Rectal smooth muscle tissue (tissue), 1 donor: ENCODE measurements around the gene TTC34.

Source experiments
- H3K27ac ChIP-seq: one replicate; pipeline ENCODE4 v1.7.0; 2013; ENCODE audit warnings: low read depth, low read length, inconsistent platforms
- H3K27me3 ChIP-seq: one replicate; pipeline ENCODE4 v1.7.0; 2013; ENCODE audit warnings: low read length; ENCODE audit not compliant: control insufficient read depth, insufficient read depth
- H3K36me3 ChIP-seq: one replicate; pipeline ENCODE4 v1.7.0; 2013; ENCODE audit warnings: low read length; ENCODE audit not compliant: control insufficient read depth, insufficient read depth
- H3K4me1 ChIP-seq: one replicate; pipeline ENCODE4 v1.7.0; 2013; ENCODE audit warnings: low read length; ENCODE audit not compliant: control insufficient read depth, insufficient read depth
- H3K4me3 ChIP-seq: one replicate; pipeline ENCODE4 v1.7.0; 2013; ENCODE audit warnings: low read length
- H3K9ac ChIP-seq: one replicate; pipeline ENCODE4 v1.7.0; 2013; ENCODE audit warnings: low read length

TTC34 gene

GRCh38 chr1:2595812-2596529 lies 205.5 kb downstream of the TTC34 start:
- no peaks in the 10 kb centered on the region for H3K27me3 ChIP-seq
- H3K4me3 ChIP-seq, result no peak overlapping the region
- no peak overlapping the region for H3K27ac ChIP-seq

GRCh38 chr1:2595261-2595811 lies 206.2 kb downstream of the TTC34 start:
- H3K27me3 ChIP-seq, result no peaks in the 10 kb centered on the region
- no peaks in the 10 kb centered on the region for H3K36me3 ChIP-seq
- no peak overlapping the region for H3K4me3 ChIP-seq
- H3K27ac ChIP-seq, result no peak overlapping the region
- H3K4me1 ChIP-seq, result no peaks in the 10 kb centered on the region
- H3K9ac ChIP-seq, result no peak overlapping the region

More at GRCh38 chr1:2595812-2596529, 205.5 kb downstream of the TTC34 start:
- no peak overlapping the region for H3K9ac ChIP-seq
- no peaks in the 10 kb centered on the region for H3K36me3 ChIP-seq
- H3K4me1 ChIP-seq, result no peaks in the 10 kb centered on the region

- H3K36me3 ChIP-seq, result peaks cover 1% of the 10 kb centered on the region
- no peaks in the 10 kb centered on the region for H3K4me1 ChIP-seq
- H3K9ac ChIP-seq, result no peak overlapping the region
- H3K4me3 ChIP-seq, result no peak overlapping the region
- no peak overlapping the region for H3K27ac ChIP-seq
- H3K27me3 ChIP-seq, result no peaks in the 10 kb centered on the region
Observed at GRCh38 chr1:2594641-2595131, 206.8 kb downstream of the TTC34 start.

DNA sequence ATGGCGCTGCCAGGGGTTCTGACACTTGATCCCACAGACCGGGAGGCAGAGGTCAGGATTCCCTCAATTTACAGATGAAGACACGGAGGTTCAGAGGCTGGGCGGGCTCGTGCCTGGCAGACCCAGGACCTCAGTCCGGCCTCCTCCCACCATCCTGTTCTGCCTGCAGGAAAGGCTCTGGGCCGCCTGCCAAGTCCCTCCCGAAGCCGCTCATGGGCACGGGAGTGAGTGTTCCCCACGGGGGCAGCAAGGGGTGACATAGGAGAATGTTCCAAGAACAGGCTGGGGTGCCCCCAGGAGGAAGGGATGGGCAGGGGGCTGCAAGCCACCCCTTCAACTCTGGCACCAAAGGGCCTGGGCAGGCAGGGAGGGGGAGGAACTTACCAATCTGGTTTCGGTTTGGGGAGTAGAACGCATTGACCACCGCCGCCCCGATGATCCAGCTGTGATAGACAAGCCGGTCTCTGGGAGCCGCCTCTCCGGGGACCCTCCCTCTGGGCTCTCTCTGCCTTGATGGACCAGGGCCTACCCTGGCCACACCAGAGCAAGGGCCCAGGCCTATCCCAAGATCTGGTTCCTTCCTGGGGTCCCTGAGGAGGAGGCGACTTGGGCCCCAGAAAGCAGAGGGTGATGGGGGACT lies 207.4 kb downstream of the TTC34 start:
- Histone ChIP-seq H3K27me3 (no peaks in the 10 kb centered on the region), H3K36me3 (peaks cover 3% of the 10 kb centered on the region), H3K4me1 (no peaks in the 10 kb centered on the region), H3K9ac (no peak overlapping the region), H3K4me3 (peak overlapping the region; percentile 46), H3K27ac (no peak overlapping the region)

DNA sequence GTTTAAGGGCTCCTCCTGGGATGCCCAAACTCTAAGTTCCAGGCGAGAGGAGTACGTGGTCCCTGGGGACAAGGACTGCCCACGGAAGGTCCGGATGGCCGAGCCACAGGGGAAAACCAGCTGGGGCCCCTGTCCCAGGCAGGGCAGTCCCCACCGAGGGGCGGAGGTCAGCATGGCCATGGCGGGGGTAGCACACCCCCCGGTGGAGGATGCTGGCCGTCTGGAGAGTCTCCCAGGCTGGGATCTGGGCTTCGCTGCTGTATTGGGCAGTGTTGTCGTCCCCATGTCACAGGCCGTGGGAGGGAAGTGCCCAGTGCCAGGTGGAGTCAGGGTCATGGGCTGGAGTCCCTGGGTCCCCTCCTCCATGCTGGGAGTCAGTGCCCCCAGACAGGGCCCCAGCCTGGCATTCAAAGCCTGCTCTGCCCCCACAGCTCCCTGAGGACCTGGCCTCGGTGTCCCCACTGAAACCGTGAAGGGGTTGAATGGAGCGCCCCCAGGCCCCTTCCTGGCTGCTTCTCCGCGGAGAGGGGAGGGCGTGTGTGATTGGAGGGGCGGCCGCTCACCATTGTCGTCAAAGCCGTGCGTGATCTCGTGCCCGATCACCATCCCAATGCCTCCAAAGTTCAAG lies 208.1 kb downstream of the TTC34 start:
- H3K9ac ChIP-seq, result no peak overlapping the region
- peaks cover 3% of the 10 kb centered on the region for H3K36me3 ChIP-seq
- H3K4me3 ChIP-seq, result no peak overlapping the region
- no peaks in the 10 kb centered on the region for H3K27me3 ChIP-seq
- no peaks in the 10 kb centered on the region for H3K4me1 ChIP-seq
- H3K27ac ChIP-seq, result no peak overlapping the region

DNA sequence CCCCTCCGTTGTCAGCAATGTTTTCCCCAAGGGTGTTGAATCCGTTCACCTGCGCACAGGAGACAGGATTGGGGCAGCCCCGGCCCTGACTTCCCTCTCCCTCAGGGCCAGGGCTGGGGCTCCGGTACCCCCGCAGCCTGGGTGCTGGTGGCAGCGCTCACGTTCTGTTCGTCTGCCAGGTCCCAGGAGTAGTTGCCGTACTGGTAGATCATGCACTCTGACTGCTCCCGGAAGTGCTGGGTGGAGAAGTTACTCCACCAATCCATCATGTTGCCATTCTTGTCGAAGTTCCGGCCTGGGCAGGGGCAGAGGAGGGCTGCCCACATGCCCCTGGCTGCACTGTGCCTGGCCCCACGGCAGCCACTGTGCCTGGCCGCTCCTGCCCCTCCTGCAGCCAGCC lies 208.8 kb downstream of the TTC34 start:
- H3K27ac ChIP-seq, result no peak overlapping the region
- H3K27me3 ChIP-seq, result no peaks in the 10 kb centered on the region
- H3K9ac ChIP-seq, result no peak overlapping the region
- no peak overlapping the region for H3K4me3 ChIP-seq
- no peaks in the 10 kb centered on the region for H3K4me1 ChIP-seq
- H3K36me3 ChIP-seq, result peaks cover 3% of the 10 kb centered on the region

DNA sequence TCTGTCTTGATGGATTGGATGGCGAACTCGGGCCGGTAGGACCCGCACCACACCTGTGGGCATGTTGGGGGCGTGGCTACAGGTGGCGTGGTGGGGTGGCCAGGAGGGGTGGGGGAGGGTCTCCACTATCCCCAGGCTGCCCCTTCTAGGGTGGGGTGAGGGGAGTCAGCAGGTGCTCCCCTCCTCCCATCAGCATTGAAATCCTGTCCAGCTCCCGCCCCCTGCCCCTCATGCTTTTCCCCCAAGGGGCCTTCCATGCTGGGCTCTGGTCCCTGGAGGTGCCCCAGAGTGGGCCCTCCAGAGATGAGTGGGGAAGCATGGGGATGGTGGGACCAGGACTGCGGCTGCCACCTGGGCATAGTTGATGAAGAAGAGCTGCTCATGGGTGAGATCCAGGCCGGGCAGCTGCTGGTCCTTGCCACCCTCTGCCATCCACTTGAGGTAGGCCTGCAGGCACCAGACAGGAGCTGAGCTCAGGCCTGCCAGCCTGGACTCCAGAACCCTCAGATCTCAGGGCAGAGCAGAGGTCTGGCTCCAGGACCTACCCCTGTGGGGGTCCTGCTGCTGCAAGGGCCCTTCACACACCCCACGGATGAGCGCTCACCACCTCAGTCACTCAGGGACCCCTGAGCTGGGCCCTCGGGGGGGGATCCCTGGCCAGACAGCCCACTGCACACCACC lies 209.8 kb downstream of the TTC34 start:
- Histone ChIP-seq H3K27me3 (no peaks in the 10 kb centered on the region), H3K4me1 (no peaks in the 10 kb centered on the region), H3K36me3 (peaks cover 3% of the 10 kb centered on the region), H3K27ac (no peak overlapping the region), H3K4me3 (no peak overlapping the region), H3K9ac (no peak overlapping the region)

DNA sequence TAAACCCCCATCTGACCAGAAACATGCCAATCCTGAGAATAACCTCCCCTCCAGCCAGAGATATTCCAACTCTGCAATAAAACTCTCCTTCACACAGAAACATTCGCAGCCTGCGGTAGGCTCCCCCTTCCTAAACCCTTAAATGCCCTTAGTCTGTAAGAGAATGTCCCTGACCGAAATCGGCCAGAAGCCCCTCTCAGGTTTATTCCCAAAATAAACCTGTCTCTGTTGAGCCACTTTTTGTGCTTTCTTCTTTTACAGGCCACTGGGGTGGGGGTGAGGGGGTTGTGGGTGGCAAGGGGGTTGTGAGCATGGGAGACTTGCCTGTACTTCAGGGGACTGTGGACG lies 210.3 kb downstream of the TTC34 start:
- no peak overlapping the region for H3K4me3 ChIP-seq
- H3K27me3 ChIP-seq, result no peaks in the 10 kb centered on the region
- H3K4me1 ChIP-seq, result no peaks in the 10 kb centered on the region
- H3K9ac ChIP-seq, result no peak overlapping the region
- H3K27ac ChIP-seq, result no peak overlapping the region
- peaks cover 3% of the 10 kb centered on the region for H3K36me3 ChIP-seq

GRCh38 chr1:2590233-2591141 lies 211.0 kb downstream of the TTC34 start:
- H3K27ac ChIP-seq, result no peak overlapping the region
- H3K36me3 ChIP-seq, result peaks cover 3% of the 10 kb centered on the region
- no peak overlapping the region for H3K4me3 ChIP-seq
- H3K4me1 ChIP-seq, result no peaks in the 10 kb centered on the region
- H3K9ac ChIP-seq, result no peak overlapping the region
- no peaks in the 10 kb centered on the region for H3K27me3 ChIP-seq

DNA sequence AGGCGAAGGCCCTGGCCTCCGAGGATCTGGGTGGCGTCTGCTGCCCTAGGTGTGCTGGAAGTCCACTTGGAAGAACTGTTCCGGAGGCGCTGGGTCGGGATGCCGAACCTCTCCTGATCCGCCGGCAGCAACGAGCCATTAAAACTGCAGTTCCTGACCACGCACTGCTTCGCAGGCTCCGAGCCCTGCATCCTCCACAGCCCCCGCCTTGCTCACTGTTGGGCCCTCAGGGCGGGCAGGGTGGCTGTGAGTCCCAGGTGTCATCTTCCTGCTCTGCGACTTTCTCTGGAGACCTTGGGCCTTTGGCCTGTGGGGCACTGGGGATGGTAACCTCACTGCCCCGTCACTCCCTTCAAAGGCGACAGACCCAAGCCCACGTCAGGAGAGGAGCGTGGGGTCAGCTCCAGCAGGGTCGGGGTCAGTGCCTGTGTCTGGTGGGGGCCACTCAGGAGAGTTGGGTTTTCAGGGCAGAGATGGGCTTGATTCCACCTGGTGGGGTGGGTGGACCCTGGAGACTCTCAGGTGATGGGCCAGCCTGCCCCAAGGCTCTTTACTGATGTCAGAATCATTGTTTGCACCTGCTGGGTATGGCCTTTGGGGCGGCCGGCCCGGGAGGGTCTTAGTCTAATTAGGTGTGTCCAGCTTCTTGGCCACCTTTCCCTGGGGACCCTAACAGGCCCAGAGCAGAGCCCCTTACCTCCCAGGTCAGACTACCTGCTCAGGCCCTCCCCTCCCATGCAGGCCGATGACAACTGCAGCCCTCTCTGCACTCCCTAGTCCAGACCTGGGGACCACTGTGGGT lies 211.9 kb downstream of the TTC34 start:
- H3K9ac ChIP-seq, result no peak overlapping the region
- peaks cover 3% of the 10 kb centered on the region for H3K36me3 ChIP-seq
- no peak overlapping the region for H3K27ac ChIP-seq
- no peaks in the 10 kb centered on the region for H3K27me3 ChIP-seq
- H3K4me1 ChIP-seq, result no peaks in the 10 kb centered on the region
- H3K4me3 ChIP-seq, result no peak overlapping the region
